Choroid plexus epithelial cell (primary cell): Measurements from ENCODE around the gene SPARCL1.

Experiments used
- DNase-seq: peaks from one replicate; pipeline ENCODE4 v3.0.0-alpha.2; 2010; ENCODE audit warnings: low read depth
- H3K4me3 ChIP-seq: 2 replicates; pipeline ENCODE4 v1.5.1; 2011; ENCODE audit warnings: low read depth, mild to moderate bottlenecking, control low read depth, low read length, moderate library complexity
- CTCF ChIP-seq: conservative IDR thresholded peaks from 2 replicates; pipeline ENCODE4 v1.5.1; 2011; ENCODE audit warnings: low read depth, mild to moderate bottlenecking, control low read depth, inconsistent platforms, low read length, moderate library complexity

SPARCL1 gene

GRCh38 chr4:87527431-87528220 lies 1.6 kb downstream of the SPARCL1 start:
- DNase-seq = peak; percentile 23
- TF ChIP-seq CTCF = no peak
- no peak overlapping the region for H3K4me3 ChIP-seq

GRCh38 chr4:87525636-87526295 lies 3.4 kb downstream of the SPARCL1 start:
- no peak overlapping the region for H3K4me3 ChIP-seq
- TF ChIP-seq CTCF = no peak
- DNase-seq = peak; percentile 62

- H3K4me3 ChIP-seq = no peak overlapping the region
- DNase-seq = no peak
- no peak for TF ChIP-seq CTCF
Observed at GRCh38 chr4:87524456-87524855, 4.7 kb downstream of the SPARCL1 start.

- no peak overlapping the region for H3K4me3 ChIP-seq
- no peak for DNase-seq
- TF ChIP-seq CTCF = no peak
Observed at GRCh38 chr4:87523307-87523706, 5.9 kb downstream of the SPARCL1 start.

- TF ChIP-seq CTCF = no peak
- no peak overlapping the region for H3K4me3 ChIP-seq
- peak; percentile 40 for DNase-seq
Observed at GRCh38 chr4:87521757-87522374, 7.3 kb downstream of the SPARCL1 start.

GRCh38 chr4:87521319-87521718 lies 7.9 kb downstream of the SPARCL1 start:
- no peak for TF ChIP-seq CTCF
- no peak overlapping the region for H3K4me3 ChIP-seq
- no peak for DNase-seq
